GM21717 (cell line): ENCODE measurements around the gene ASIC2.

Experiments used
- ATAC-seq: cut with Tn5 transposase; IDR thresholded peaks from one replicate; pipeline ENCODE4 v1.9.1; 2021; ENCODE audit warnings: mild to moderate bottlenecking, moderate library complexity; ENCODE audit not compliant: unreplicated experiment

ASIC2 gene

GRCh38 chr17:33207231-33207630 is 85.9 kb downstream of the ASIC2 start:
- no peak for ATAC-seq

- ATAC-seq = no peak
Measured at GRCh38 chr17:33205552-33205951, 87.5 kb downstream of the ASIC2 start.

GRCh38 chr17:33204701-33205100 is 88.4 kb downstream of the ASIC2 start:
- ATAC-seq = no peak

GRCh38 chr17:33204156-33204555 is 88.9 kb downstream of the ASIC2 start:
- ATAC-seq = no peak

- no peak for ATAC-seq
Measured at GRCh38 chr17:33202796-33203495, 90.1 kb downstream of the ASIC2 start.

- ATAC-seq = no peak
Measured at GRCh38 chr17:33202021-33202420, 91.1 kb downstream of the ASIC2 start.

- no peak for ATAC-seq
Measured at GRCh38 chr17:33201283-33201682, 91.8 kb downstream of the ASIC2 start.

GRCh38 chr17:33200587-33200986 is 92.5 kb downstream of the ASIC2 start:
- no peak for ATAC-seq

- ATAC-seq = no peak
Measured at GRCh38 chr17:33199571-33200510, 93.3 kb downstream of the ASIC2 start.

GRCh38 chr17:33198954-33199353 is 94.1 kb downstream of the ASIC2 start:
- ATAC-seq = no peak

- no peak for ATAC-seq
Measured at GRCh38 chr17:33197342-33197741, 95.8 kb downstream of the ASIC2 start.

GRCh38 chr17:33196883-33197282 is 96.2 kb downstream of the ASIC2 start:
- no peak for ATAC-seq

GRCh38 chr17:33192951-33193911 is 99.9 kb downstream of the ASIC2 start:
- ATAC-seq = no peak

- ATAC-seq = no peak
Measured at GRCh38 chr17:33183487-33184026, 109.5 kb downstream of the ASIC2 start.

- ATAC-seq = no peak
Measured at GRCh38 chr17:33179151-33179550, 113.9 kb downstream of the ASIC2 start.

- no peak for ATAC-seq
Measured at GRCh38 chr17:33178681-33179080, 114.4 kb downstream of the ASIC2 start.

GRCh38 chr17:33175562-33175961 is 117.5 kb downstream of the ASIC2 start:
- no peak for ATAC-seq

GRCh38 chr17:33171931-33172330 is 121.2 kb downstream of the ASIC2 start:
- no peak for ATAC-seq

- no peak for ATAC-seq
Measured at GRCh38 chr17:33169580-33170285, 123.4 kb downstream of the ASIC2 start.

GRCh38 chr17:33167736-33168135 is 125.4 kb downstream of the ASIC2 start:
- no peak for ATAC-seq
